ENCODE results near the gene BAIAP2L2.

DNA sequence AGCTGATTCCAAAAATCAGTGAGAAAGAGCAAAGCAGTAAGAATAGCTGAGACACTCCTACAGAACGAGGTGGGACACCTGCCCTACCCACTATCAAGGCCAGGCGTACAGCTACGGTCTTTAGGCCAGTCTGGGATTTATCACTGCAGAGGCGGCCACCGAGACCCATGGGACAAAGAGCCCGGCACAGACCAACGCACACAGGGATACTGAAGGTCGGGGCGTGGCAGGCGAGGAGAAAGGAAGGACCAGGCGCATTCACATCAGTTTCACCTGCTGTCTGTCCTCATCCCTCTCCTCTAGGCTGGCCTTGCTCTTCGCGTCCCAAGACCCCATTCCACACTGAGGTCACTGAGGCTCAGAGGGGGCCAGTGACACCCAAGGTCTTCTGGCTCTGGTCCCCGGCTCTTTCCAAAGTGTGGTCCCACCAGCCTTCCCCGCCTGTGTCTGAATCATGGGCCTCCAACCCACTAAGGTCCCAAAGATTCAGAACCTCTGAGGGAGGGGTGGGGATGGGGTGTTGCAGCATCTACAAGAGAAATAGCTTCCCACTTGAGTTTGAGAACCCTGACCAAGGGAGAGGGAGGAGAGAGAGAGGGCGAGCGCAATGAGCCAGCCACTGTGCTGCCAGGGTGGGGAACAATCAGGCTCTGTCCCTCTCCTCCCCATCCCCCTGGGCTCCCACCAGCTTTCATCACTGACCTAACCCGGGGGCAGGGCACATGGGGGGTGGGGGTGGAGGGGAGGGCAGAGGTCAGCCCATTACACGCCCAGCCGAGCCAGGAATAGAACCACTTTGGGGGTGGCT, 60.5 kb downstream of the BAIAP2L2 start:
- TF ChIP-seq POLR2A (IDR thresholded peaks at IDR 0.05) = no peak
- TF ChIP-seq, protein P1, sequence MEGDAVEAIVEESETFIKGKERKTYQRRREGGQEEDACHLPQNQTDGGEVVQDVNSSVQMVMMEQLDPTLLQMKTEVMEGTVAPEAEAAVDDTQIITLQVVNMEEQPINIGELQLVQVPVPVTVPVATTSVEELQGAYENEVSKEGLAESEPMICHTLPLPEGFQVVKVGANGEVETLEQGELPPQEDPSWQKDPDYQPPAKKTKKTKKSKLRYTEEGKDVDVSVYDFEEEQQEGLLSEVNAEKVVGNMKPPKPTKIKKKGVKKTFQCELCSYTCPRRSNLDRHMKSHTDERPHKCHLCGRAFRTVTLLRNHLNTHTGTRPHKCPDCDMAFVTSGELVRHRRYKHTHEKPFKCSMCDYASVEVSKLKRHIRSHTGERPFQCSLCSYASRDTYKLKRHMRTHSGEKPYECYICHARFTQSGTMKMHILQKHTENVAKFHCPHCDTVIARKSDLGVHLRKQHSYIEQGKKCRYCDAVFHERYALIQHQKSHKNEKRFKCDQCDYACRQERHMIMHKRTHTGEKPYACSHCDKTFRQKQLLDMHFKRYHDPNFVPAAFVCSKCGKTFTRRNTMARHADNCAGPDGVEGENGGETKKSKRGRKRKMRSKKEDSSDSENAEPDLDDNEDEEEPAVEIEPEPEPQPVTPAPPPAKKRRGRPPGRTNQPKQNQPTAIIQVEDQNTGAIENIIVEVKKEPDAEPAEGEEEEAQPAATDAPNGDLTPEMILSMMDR (IDR thresholded peaks at IDR 0.05) = no peak
